Trophoblast cell (in vitro differentiated cells and primary cell): ENCODE data around the gene VPS16. TPM values are rescaled to one million over a fixed set of nuclear protein-coding genes. Genes with fewer than 3 reads are reported as not detected.

Experiments
- DNase-seq, 2 donors: peaks; one replicate each; pipeline ENCODE4 v3.0.0-alpha.2; 2016
- H2AFZ ChIP-seq: 2 replicates; pipeline ENCODE4 v1.6.1; 2013; ENCODE audit warnings: low read length, moderate library complexity, mild to moderate bottlenecking; ENCODE audit not compliant: insufficient read depth, poor library complexity
- H2AK5ac ChIP-seq: 2 replicates; pipeline ENCODE4 v1.6.1; 2013; ENCODE audit warnings: mild to moderate bottlenecking, low read length
- H2BK120ac ChIP-seq: 2 replicates; pipeline ENCODE4 v1.6.1; 2013; ENCODE audit warnings: low read length, mild to moderate bottlenecking, moderate library complexity; ENCODE audit not compliant: insufficient read depth, poor library complexity
- H2BK12ac ChIP-seq: 2 replicates; pipeline ENCODE4 v1.6.1; 2013; ENCODE audit warnings: mild to moderate bottlenecking, low read length, moderate library complexity
- H2BK5ac ChIP-seq: 2 replicates; pipeline ENCODE4 v1.6.1; 2013; ENCODE audit warnings: low read length, low read depth, moderate library complexity, mild to moderate bottlenecking; ENCODE audit not compliant: poor library complexity
- H3K14ac ChIP-seq: 2 replicates; pipeline ENCODE4 v1.6.1; 2013; ENCODE audit warnings: mild to moderate bottlenecking, low read length
- H3K18ac ChIP-seq: 2 replicates; pipeline ENCODE4 v1.6.1; 2013; ENCODE audit warnings: mild to moderate bottlenecking, low read length
- H3K23ac ChIP-seq: 2 replicates; pipeline ENCODE4 v1.6.1; 2013; ENCODE audit warnings: low read length
- H3K27ac ChIP-seq: 2 replicates; pipeline ENCODE4 v1.5.1; 2013; ENCODE audit warnings: low read depth, mild to moderate bottlenecking, inconsistent platforms, low read length, moderate library complexity
- H3K27me3 ChIP-seq: 2 replicates; pipeline ENCODE4 v1.6.1; 2013; ENCODE audit warnings: inconsistent platforms, mild to moderate bottlenecking, low read length, moderate library complexity; ENCODE audit not compliant: insufficient read depth
- H3K36me3 ChIP-seq, 2 experiments: 1 replicate in 1 of 2; 2 replicates in 1 of 2; pipeline ENCODE4 v1.6.1; 2013; ENCODE audit warnings: low read length in 2 of 2, mild to moderate bottlenecking in 2 of 2, moderate library complexity in 1 of 2; ENCODE audit not compliant: insufficient read depth in 2 of 2, control insufficient read depth in 1 of 2
- H3K4ac ChIP-seq: 2 replicates; pipeline ENCODE4 v1.6.1; 2013; ENCODE audit warnings: low read depth, mild to moderate bottlenecking, low read length, moderate library complexity
- H3K4me1 ChIP-seq, 2 experiments: 1 replicate in 1 of 2; 2 replicates in 1 of 2; pipeline ENCODE4 v1.6.1; 2013; ENCODE audit warnings: low read length in 2 of 2, mild to moderate bottlenecking in 2 of 2, moderate library complexity in 1 of 2; ENCODE audit not compliant: insufficient read depth in 2 of 2, control insufficient read depth in 1 of 2
- H3K4me2 ChIP-seq: 2 replicates; pipeline ENCODE4 v1.6.1; 2013; ENCODE audit warnings: inconsistent platforms, mild to moderate bottlenecking, low read length, moderate library complexity
- H3K4me3 ChIP-seq: 2 replicates; pipeline ENCODE4 v1.5.1; 2013; ENCODE audit warnings: mild to moderate bottlenecking, low read depth, low read length, inconsistent platforms
- H3K79me1 ChIP-seq: one replicate; pipeline ENCODE4 v1.6.1; 2013; ENCODE audit warnings: low read length
- H3K79me2 ChIP-seq: 2 replicates; pipeline ENCODE4 v1.6.1; 2013; ENCODE audit warnings: low read length, mild to moderate bottlenecking; ENCODE audit not compliant: control insufficient read depth, insufficient read depth, poor library complexity
- H3K9ac ChIP-seq: 2 replicates; pipeline ENCODE4 v1.6.1; 2013; ENCODE audit warnings: mild to moderate bottlenecking, low read length
- H3K9me3 ChIP-seq: 2 replicates; pipeline ENCODE4 v1.6.1; 2013; ENCODE audit warnings: low read depth, mild to moderate bottlenecking, control low read depth, inconsistent platforms, low read length; ENCODE audit not compliant: insufficient read depth
- H4K12ac ChIP-seq: 2 replicates; pipeline ENCODE4 v1.6.1; 2013; ENCODE audit warnings: low read depth, mild to moderate bottlenecking, low read length, moderate library complexity
- H4K8ac ChIP-seq: 2 replicates; pipeline ENCODE4 v1.6.1; 2013; ENCODE audit warnings: low read depth, mild to moderate bottlenecking, low read length, moderate library complexity
- H4K91ac ChIP-seq: one replicate; pipeline ENCODE4 v1.6.1; 2013; ENCODE audit warnings: low read depth, mild to moderate bottlenecking, low read length, moderate library complexity
- WGBS: extraction: QIAGEN DNeasy Blood & Tissue Kit; methylation state at CpG from one replicate; pipeline ENCODE4 v1.1.7; 2013; ENCODE audit warnings: missing lambda C conversion rate; ENCODE audit not compliant: insufficient read length, insufficient coverage; ENCODE audit errors: extremely low coverage; 5-methylcytosine and 5-hydroxymethylcytosine counted together
- polyA plus RNA-seq: library from polyadenylated mRNA; stranded (reverse); fragments of 200-250 nt; gene quantifications from 2 replicates; pipeline ENCODE4 v1.2.3, GENCODE V29; 2013

VPS16 gene
- polyA plus RNA-seq = 18.4 and 19.2 TPM in 2 replicates

DNA sequence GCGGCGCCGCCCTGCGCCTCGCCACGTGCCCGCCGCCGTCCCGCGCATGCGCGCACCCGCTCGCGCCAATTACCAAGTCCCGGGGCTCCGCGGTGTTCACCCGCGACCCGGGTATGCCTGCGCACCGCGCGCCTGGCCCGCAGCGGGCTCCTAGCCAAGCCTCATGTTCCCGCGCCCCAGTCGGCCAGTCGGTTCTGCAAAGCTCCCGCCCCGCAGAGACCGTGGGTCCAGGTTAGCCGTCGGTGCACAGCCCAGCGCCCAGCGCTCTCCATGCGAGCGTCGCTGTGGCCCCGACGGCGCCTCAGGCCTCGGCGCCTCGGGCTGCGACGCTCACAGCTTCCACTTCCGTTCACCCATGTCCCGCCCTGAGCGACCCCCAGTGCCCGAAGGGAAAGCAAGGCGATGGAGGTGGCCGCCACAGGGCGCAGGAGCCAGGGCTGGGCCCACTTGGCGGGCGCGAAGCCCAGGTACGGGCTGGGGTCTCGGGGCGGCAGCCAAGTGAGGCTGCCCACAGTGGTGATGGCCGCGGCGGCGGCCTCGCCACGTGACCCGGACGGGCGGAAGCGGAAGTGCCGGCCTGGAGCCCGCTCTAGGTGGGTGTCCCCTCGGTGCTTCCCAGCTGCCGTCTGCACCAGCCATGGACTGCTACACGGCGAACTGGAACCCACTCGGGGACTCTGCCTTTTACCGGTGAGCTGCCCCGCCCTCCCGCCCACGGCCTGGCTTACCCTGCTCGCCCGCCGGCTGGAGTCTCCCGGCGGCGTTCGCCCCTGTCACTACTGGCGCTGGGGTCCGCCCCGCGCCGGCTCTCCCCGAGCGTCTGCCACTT, at the start of gene VPS16, which contains the start of gene PCED1A:
TSS of gene VPS16 (plus strand) at position 608 of the 829 bp plus-strand sequence. CDS start at position 638, 30 bp downstream.
TSS of gene PCED1A (minus strand) at position 518 of the 829 bp plus-strand sequence. CDS start 743 bp downstream, outside the sequence.
- Histone ChIP-seq H3K79me2 (peaks cover 6% of the 10 kb centered on the region), H2BK5ac (peak within 1 kb of the TSS; percentile 75), H3K9me3 (peaks cover 1% of the 10 kb centered on the region), H3K23ac (no peak within 1 kb of the TSS), H3K4ac (peak within 1 kb of the TSS; percentile 75), H2BK12ac (no peak within 1 kb of the TSS), H2BK120ac (peak within 1 kb of the TSS; percentile 90), H4K8ac (peak within 1 kb of the TSS; percentile 99), H4K12ac (peak within 1 kb of the TSS; percentile 98), H3K4me1 (peaks cover 6 to 9% of the 10 kb centered on the region in 2 experiments), H3K27ac (peak within 1 kb of the TSS; percentile 28), H3K14ac (peak within 1 kb of the TSS; percentile 96), H3K4me3 (peak within 1 kb of the TSS; percentile 79), H2AK5ac (peak within 1 kb of the TSS; percentile 87), H3K18ac (peak within 1 kb of the TSS; percentile 95), H3K27me3 (no peaks in the 10 kb centered on the region), H4K91ac (peak within 1 kb of the TSS; percentile 94), H2AFZ (peak within 1 kb of the TSS; percentile 87), H3K36me3 (peaks cover 9 to 16% of the 10 kb centered on the region in 2 experiments), H3K9ac (peak within 1 kb of the TSS; percentile 90), H3K79me1 (peaks cover 9% of the 10 kb centered on the region), H3K4me2 (peak within 1 kb of the TSS; percentile 99)
- WGBS = no CpG with 5 or more reads among the region's 98 CpGs
- peak; percentile 83 to 87 for DNase-seq

DNA sequence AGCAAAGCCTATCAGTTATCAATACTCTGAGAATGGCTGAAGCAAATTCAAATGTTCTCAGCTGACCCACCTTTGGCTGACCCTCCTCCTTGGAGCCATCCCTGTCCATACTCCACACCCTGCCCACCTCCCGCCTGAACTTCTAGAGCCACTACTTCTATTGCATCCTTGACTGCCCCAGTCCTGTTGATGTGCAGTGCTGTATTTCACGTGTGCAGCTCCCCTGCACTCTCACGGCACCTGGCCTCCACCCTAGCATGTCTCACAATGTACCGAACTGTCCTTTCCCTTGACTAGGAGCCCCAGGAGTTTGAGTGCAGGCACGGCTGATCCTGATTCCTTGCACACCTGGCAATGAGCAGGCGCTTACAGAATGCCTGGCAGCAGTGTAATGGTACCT, 47.1 kb upstream of the VPS16 start:
- Histone ChIP-seq H3K18ac (no peak overlapping the region), H2AK5ac (no peak overlapping the region), H2BK120ac (no peak overlapping the region), H2BK5ac (no peak overlapping the region), H3K79me2 (no peaks in the 10 kb centered on the region), H3K79me1 (no peaks in the 10 kb centered on the region), H3K27ac (no peak overlapping the region), H2AFZ (no peak overlapping the region), H4K8ac (no peak overlapping the region), H4K12ac (no peak overlapping the region), H3K4me2 (no peak overlapping the region), H3K9ac (no peak overlapping the region), H3K23ac (no peak overlapping the region), H3K36me3 (peaks cover 22 to 30% of the 10 kb centered on the region in 2 experiments), H2BK12ac (no peak overlapping the region), H3K9me3 (no peaks in the 10 kb centered on the region), H3K4me1 (no peaks in the 10 kb centered on the region), H4K91ac (no peak overlapping the region), H3K4ac (no peak overlapping the region), H3K14ac (no peak overlapping the region), H3K4me3 (peak overlapping the region; percentile 27), H3K27me3 (no peaks in the 10 kb centered on the region)
- DNase-seq = no peak
- no CpG with 5 or more reads among the region's 6 CpGs for WGBS

DNA sequence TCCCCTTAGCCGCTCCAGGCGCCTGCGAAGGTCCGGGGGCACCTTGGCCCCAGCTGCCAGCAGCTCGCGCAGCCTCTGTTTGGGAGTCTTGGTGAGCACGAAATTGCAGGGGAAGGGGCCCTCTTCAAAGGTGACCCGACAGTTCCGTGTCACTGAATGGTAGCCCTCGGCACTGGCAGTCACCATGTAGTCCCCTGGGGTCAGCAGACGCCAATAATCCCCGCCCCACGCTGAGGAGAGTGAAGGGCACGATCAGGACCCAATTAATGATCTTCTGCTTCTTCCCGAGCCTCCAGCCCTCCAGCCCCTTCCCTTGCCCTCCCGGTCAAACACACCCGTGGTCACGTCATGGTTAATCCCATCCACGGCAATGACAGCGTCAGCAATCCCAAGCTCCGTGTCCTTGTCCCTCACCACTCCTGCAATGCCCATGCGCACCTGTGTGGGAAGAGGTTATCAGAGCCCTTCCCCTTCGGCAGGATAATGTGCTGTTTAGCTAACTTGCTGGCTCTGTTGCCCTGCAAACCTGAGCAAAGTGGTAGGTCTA, 46.3 kb upstream of the VPS16 start:
- Histone ChIP-seq H3K79me2 (no peaks in the 10 kb centered on the region), H4K8ac (no peak overlapping the region), H3K36me3 (peaks cover 24 to 30% of the 10 kb centered on the region in 2 experiments), H3K18ac (no peak overlapping the region), H3K14ac (no peak overlapping the region), H3K27me3 (no peaks in the 10 kb centered on the region), H2BK5ac (no peak overlapping the region), H3K4me2 (no peak overlapping the region), H2AK5ac (no peak overlapping the region), H4K12ac (no peak overlapping the region), H3K27ac (no peak overlapping the region), H2BK12ac (no peak overlapping the region), H3K4me1 (peaks cover 0 to 3% of the 10 kb centered on the region in 2 experiments), H3K9me3 (no peaks in the 10 kb centered on the region), H4K91ac (no peak overlapping the region), H2AFZ (no peak overlapping the region), H3K4me3 (no peak overlapping the region), H3K4ac (no peak overlapping the region), H3K79me1 (no peaks in the 10 kb centered on the region), H3K23ac (no peak overlapping the region), H3K9ac (no peak overlapping the region), H2BK120ac (no peak overlapping the region)
- no CpG with 5 or more reads among the region's 23 CpGs for WGBS
- no peak for DNase-seq

DNA sequence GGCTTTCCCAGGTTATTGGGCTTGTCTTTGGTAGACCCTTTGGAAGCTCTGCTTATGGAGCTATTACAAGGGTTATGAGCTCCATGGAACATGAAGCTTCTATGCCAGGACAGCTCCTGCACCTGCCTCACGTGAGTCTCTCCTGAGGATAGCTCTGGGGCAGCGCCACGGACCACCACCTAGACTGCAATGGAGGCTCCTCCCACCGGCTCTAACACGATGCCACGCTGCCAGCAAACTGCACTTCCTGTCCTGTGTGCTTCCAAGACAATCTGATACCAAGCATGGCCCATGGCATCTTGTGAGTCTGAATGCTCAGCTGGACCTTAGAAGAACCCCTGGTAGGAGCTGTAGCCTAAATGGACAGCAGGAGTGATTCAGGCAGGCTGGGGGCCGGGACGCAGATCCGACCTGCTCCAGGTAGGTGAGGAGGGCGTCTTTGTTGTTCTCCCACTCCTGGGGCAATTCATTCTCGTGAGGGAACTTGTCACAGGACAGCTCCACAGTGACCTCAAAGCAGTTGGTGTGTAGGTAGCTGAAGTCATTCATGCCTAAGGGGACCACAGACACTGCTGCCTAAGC, 45.6 kb upstream of the VPS16 start:
- H3K4ac ChIP-seq = no peak overlapping the region
- no peak overlapping the region for H2AFZ ChIP-seq
- no peak overlapping the region for H2AK5ac ChIP-seq
- H2BK12ac ChIP-seq = no peak overlapping the region
- no peak overlapping the region for H4K91ac ChIP-seq
- DNase-seq = no peak
- no peak overlapping the region for H3K9ac ChIP-seq
- H3K4me2 ChIP-seq = no peak overlapping the region
- H3K27me3 ChIP-seq = peaks cover under 1% of the 10 kb centered on the region
- no peak overlapping the region for H3K4me3 ChIP-seq
- no CpG with 5 or more reads among the region's 11 CpGs for WGBS
- peaks cover 24 to 30% of the 10 kb centered on the region in 2 experiments for H3K36me3 ChIP-seq
- H2BK120ac ChIP-seq = no peak overlapping the region
- H3K27ac ChIP-seq = no peak overlapping the region
- H3K9me3 ChIP-seq = peaks cover 1% of the 10 kb centered on the region
- H3K79me1 ChIP-seq = no peaks in the 10 kb centered on the region
- no peak overlapping the region for H2BK5ac ChIP-seq
- peaks cover under 1% of the 10 kb centered on the region for H3K79me2 ChIP-seq
- peaks cover 1 to 5% of the 10 kb centered on the region in 2 experiments for H3K4me1 ChIP-seq
- no peak overlapping the region for H3K18ac ChIP-seq
- no peak overlapping the region for H4K12ac ChIP-seq
- no peak overlapping the region for H3K14ac ChIP-seq
- H3K23ac ChIP-seq = no peak overlapping the region
- H4K8ac ChIP-seq = no peak overlapping the region
